ENCODE results near the gene LMF2. TPM values are rescaled to one million over a fixed set of nuclear protein-coding genes. Genes with fewer than 3 reads are reported as not detected.
A peak's percentile ranks its signal among the peaks of the same experiment; 100 is the strongest.

Gene LMF2
- total and polyA plus RNA-seq, 2 of the 8 experiments (the other 6 are each of a cell fraction or from before 2014, with no cell fraction given): 34.3 to 62.9 TPM

DNA sequence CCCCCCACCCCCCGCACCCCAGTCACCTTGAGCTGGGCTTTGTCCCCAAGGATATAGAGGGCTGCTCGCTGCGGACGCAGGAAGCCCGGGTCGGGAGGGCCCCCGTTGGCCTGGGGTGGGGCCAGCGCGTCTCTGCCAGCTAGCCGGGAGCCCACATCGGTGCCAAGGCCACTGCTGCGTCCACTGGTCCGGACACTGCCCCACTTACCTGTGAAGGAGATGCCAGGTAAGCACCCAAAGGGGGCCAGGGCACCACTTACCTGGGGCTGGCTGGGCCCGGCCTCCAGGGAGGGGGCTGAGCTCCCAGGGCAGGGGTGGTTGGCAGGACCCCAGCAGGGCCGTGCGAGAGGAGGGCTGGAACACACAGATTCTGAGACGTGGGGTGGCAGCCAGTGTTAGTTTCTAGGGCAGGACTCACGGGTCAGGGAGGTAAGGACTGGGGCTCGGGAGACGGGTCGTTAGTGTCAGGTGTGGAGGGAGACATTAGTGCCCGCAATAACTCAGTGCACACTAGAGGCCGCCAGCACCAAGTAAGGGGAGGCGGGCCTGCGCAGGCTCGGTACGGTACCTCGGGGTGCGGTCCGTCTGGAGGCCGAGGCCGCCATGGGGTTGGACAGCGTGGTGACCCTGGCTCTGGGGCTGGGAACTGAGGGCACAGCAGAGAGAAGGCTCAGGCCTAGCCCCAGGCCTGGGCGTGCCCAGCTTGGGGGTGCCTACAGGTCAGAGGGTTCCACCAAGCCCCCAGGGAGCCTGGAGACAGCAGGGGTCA, 50.9 kb downstream of the LMF2 start:
- no peak overlapping the region for H3K9ac ChIP-seq (replicated peaks in 1 of 4; ENCODE audit: extremely low read depth in 1 of 4, low read depth in 3 of 4, low read length in 3 of 4)
- no peak overlapping the region for H2BK120ac ChIP-seq (replicated peaks; ENCODE audit: low read depth, low read length)
- H2BK12ac ChIP-seq (ENCODE audit: low read depth, low read length): no peak overlapping the region
- peaks cover 8 to 53% (median 27%) of the 10 kb centered on the region in 4 experiments for H3K36me3 ChIP-seq (ENCODE audit: control insufficient read depth in 2 of 4, insufficient read depth in 4 of 4, low read length in 3 of 4)
- no peak for FAIRE-seq
- no peak overlapping the region for H4K91ac ChIP-seq (replicated peaks; ENCODE audit: insufficient read length, low read length)
- no peaks in the 10 kb centered on the region for H3K9me3 ChIP-seq (ENCODE audit: insufficient read depth in 2 of 2, low read depth in 1 of 2, low read length in 1 of 2)
- H3K27ac ChIP-seq (ENCODE audit: low read depth, low read length): no peak overlapping the region
- H2AFZ ChIP-seq (ENCODE audit: low read length): no peak overlapping the region
- no peaks in the 10 kb centered on the region for H3K4me1 ChIP-seq (replicated peaks in 1 of 4; ENCODE audit: control insufficient read depth in 3 of 4, insufficient read depth in 4 of 4, low read length in 3 of 4)
- no peak overlapping the region for H3K18ac ChIP-seq (ENCODE audit: extremely low read depth, low read length)
- ChIA-PET CTCF (ENCODE audit: partially characterized antibody) (interaction anchor here (0.6 to 6.0 kb wide), 13 partner anchors 13 to 586 kb away, joined by 3 to 60 read pairs (median 4); partner anchors contain the start of gene MIOX), POLR2A (ENCODE audit: partially characterized antibody) (interaction anchor here (0.7 to 1.7 kb wide), 4 partner anchors 12 to 28 kb away, joined by 3 to 5 read pairs (median 4); partner anchors contain the start of gene ADM2)
- no peak overlapping the region for H2BK5ac ChIP-seq (ENCODE audit: low read depth, low read length)
- peaks cover 13 to 14% of the 10 kb centered on the region in 2 experiments for H4K20me1 ChIP-seq (replicated peaks in 1 of 2; ENCODE audit: control insufficient read depth in 1 of 2, insufficient read depth in 2 of 2, low read length in 2 of 2)
- 88% methylated on average over 31 of the region's 34 CpGs; no CpG with 5 or more reads in 1 of the 2 experiments for WGBS, 2 experiments (ENCODE audit: extremely low coverage in 1 of 2, insufficient coverage in 1 of 2, insufficient read length in 1 of 2, insufficient replicate concordance in 2 of 2, low coverage in 1 of 2, low lambda C conversion rate in 2 of 2, missing lambda C conversion rate in 1 of 2)
- no peaks in the 10 kb centered on the region; a peak in 1 of 7 replicates for H3K27me3 ChIP-seq (replicated peaks in 1 of 4; ENCODE audit: control insufficient read depth in 3 of 4, extremely low read depth in 1 of 4, insufficient read depth in 3 of 4, low read length in 3 of 4)
- no peak overlapping the region for H3K4me3 ChIP-seq (ENCODE audit: extremely low read depth in 1 of 4, insufficient read depth in 2 of 4, low read depth in 3 of 4, low read length in 4 of 4)
- H3K23me2 ChIP-seq (ENCODE audit: low read depth, low read length): no peaks in the 10 kb centered on the region
- no peak overlapping the region for H3K4ac ChIP-seq (replicated peaks; ENCODE audit: insufficient read length, low read depth, low read length)
- H2BK15ac ChIP-seq (ENCODE audit: low read length): no peak overlapping the region
- no peak overlapping the region for H3K56ac ChIP-seq (replicated peaks; ENCODE audit: insufficient read length, low read depth, low read length)
- no peak overlapping the region for H4K5ac ChIP-seq (ENCODE audit: insufficient read length, low read depth, low read length)
- H3K14ac ChIP-seq (ENCODE audit: insufficient read length): no peak overlapping the region
- no peak overlapping the region for H3K23ac ChIP-seq (ENCODE audit: insufficient read length)
- H3K79me2 ChIP-seq (ENCODE audit: control insufficient read depth in 1 of 2, insufficient read depth in 2 of 2, low read length in 2 of 2): no peaks in the 10 kb centered on the region
- no peak overlapping the region for H2AK5ac ChIP-seq (ENCODE audit: low read depth, low read length)
- no peak overlapping the region for H4K8ac ChIP-seq (ENCODE audit: extremely low read depth, insufficient read depth, low read length)
- DNase-seq (ENCODE audit: low read depth in 1 of 2, low spot score in 2 of 2): no peak
- TF ChIP-seq RAD21 (IDR thresholded peaks at IDR 0.05 in 1 of 2, conservative IDR thresholded peaks at IDR 0.05 in 1 of 2; ENCODE audit: low read depth in 2 of 2, low read length in 2 of 2) (peak; percentile 56 to 64), SIX5 (IDR thresholded peaks at IDR 0.05; ENCODE audit: low read depth, low read length) (no peak)
- TF ChIP-seq, protein P1, sequence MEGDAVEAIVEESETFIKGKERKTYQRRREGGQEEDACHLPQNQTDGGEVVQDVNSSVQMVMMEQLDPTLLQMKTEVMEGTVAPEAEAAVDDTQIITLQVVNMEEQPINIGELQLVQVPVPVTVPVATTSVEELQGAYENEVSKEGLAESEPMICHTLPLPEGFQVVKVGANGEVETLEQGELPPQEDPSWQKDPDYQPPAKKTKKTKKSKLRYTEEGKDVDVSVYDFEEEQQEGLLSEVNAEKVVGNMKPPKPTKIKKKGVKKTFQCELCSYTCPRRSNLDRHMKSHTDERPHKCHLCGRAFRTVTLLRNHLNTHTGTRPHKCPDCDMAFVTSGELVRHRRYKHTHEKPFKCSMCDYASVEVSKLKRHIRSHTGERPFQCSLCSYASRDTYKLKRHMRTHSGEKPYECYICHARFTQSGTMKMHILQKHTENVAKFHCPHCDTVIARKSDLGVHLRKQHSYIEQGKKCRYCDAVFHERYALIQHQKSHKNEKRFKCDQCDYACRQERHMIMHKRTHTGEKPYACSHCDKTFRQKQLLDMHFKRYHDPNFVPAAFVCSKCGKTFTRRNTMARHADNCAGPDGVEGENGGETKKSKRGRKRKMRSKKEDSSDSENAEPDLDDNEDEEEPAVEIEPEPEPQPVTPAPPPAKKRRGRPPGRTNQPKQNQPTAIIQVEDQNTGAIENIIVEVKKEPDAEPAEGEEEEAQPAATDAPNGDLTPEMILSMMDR (IDR thresholded peaks at IDR 0.05; ENCODE audit: control extremely low read depth in 1 of 3, insufficient read depth in 1 of 3, low read depth in 1 of 3, low read length in 3 of 3): peak; percentile 53 to 76 (median 63)
- H3K79me1 ChIP-seq (ENCODE audit: low read depth, low read length): no peaks in the 10 kb centered on the region
- no peak overlapping the region for H3K4me2 ChIP-seq (ENCODE audit: insufficient read depth in 1 of 2, low read depth in 2 of 2, low read length in 2 of 2)
- H2BK20ac ChIP-seq (ENCODE audit: low read length): no peak overlapping the region

All from H1 (cell line).